Hematopoietic multipotent progenitor cell treated with erythropoietin and hydrocortisone succinate and interleukin-3 and kit ligand, for 4 days (in vitro differentiated cells): ENCODE measurements around the gene SVBP.

Experiments used
- DNase-seq: peaks from one replicate; pipeline ENCODE4 v3.0.0-alpha.2; 2015

The SVBP gene

DNA sequence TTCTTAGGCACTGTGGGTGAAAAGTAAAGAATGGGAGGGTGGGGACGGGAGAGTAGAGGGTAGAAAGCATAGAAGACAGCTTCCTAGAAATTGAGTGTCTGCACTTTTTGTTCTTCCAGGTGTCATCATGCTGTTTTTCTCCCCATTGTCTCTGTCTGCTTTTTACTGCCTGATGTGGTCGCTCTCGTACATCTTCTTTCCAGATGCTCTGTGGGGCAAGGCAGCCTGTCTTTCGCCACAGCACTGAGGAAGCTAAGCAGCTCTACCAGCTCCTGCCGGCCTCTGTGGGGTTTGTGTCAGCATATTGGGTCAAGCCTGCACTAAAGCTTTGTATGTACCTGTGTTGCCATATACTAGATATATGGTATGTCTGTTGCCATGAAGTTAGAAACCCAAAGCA, 19.2 kb downstream of the SVBP start:
- no peak for DNase-seq

DNA sequence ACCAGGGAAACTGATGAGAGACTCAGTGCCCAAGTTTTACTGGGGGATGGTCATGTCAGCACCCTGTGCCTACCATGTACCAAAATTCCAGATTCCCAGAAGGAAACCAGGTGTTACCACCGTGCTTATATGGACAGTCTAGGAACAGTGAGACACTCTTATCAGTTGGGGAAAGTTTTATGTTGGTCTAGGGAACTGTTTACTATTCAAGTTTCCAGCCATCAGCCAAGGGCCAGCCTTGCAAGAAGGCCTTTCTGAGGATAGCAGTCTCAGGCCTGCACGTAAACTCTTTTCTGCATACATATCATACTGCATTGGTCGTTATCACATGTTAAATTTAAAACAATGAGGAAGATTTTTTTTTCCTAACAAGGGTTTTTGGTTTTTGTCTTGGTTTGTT, 19.8 kb downstream of the SVBP start:
- DNase-seq: no peak

DNA sequence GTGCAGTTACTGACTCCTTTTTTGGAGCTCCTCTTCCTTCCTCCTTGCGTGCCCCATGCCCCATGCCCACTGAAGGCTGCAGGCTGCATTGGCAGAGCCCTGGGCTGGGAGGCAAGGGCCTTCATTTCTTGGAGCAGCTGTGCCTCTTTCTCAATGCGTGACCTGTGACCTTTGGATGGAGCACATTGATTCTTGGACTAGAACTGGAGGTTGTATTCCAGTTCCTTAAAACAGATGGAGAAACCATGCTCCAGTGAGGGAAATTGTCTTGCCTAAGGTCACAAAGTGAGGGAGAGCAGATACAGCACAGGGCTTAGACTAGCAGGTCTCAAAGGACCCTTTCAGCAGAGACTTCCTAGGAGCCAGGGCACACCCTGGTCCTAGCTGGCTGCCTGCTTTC, 23.4 kb downstream of the SVBP start:
- no peak for DNase-seq

GRCh38 chr1:42788021-42788420, 29.2 kb downstream of the SVBP start:
- DNase-seq: no peak

GRCh38 chr1:42786097-42786496, 31.1 kb downstream of the SVBP start:
- DNase-seq: no peak

- peak; percentile 50 for DNase-seq
Observed at GRCh38 chr1:42784946-42785693, 32.1 kb downstream of the SVBP start, which contains the start of gene TMEM269. Gene TMEM269 (plus strand): TSS chr1:42784991. CDS start chr1:42789894, 4,903 bp downstream.

DNA sequence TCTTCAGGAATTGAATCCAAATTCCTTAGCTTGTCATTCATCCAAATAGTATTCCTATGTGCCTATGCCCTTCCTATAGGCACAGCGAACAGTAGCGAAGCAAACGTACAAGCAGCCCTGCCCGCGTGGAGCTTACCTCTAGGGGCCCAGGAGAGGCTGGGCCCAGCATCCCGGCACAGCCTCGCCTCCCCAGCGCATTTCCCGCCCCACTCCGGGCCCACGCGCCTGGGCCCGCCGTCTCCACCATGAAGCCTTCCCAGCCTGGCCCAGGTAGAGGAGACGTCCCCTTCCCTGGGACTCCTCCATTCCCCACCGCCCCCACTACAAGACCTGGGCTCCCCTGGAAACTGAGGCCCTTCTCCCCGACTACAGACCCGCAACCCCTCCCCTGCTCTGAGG, 32.7 kb downstream of the SVBP start:
- no peak for DNase-seq

DNA sequence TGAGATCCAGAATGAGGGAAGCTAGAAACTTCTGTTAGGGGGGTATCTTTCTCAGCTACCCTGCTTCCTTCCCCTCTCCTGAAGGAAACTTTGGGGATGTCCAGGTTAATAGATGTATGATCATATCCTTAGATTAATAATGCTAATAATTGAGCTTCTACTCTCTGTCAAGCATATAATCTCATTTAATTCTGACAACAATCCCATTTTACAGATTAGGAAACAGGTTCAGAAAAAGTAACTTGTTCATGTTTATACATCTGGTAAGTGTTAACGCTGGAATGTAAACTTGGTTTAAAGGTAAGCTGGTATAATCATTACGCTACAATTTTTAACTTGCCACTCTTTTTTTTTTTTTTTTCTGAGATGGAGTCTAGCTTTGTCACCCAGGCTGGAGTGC, 34.1 kb downstream of the SVBP start:
- DNase-seq: no peak

- no peak for DNase-seq
Observed at GRCh38 chr1:42780176-42780575, 37.0 kb downstream of the SVBP start.

DNA sequence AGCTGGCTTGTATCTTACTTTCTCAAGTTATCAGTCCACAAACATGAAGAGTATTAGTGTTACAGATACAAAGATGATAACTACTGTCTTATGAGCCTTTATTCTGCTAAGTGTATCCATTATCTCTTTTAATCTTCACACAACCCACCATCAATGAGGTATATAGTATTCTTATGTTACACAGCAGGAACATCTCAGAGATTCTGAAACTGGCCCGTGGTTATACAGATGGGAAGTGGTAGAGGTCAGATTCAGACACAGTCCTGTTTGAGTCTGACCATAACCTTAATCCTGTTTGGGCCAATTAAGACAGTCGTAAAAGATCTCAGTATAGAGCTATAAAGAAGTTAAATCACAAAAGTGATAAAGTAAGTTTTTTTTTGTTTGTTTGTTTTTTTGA, 37.5 kb downstream of the SVBP start:
- no peak for DNase-seq

DNA sequence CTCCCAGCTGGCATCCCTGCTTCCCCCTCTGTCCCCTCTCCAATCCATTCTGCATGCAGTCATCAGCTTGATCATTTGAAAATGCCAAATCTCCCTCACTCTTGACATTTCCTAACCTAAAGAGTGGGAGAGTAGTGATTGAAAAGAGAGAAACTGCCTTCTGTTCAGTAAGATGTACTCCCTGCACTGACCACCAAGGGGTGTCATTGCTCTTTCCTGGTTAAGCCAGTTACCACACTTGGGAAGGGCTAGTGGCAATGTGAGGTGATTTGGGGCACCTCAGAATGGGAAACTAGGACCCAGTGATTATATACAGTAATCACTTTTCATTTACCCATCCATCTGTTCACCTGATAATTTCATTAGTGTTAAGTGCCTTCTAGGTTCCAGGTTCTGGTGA, 39.3 kb downstream of the SVBP start:
- DNase-seq: peak; percentile 76

- DNase-seq: no peak
Observed at GRCh38 chr1:42776502-42776901, 40.7 kb downstream of the SVBP start.

- no peak for DNase-seq
Observed at GRCh38 chr1:42774928-42775526, 42.2 kb downstream of the SVBP start.

- no peak for DNase-seq
Observed at GRCh38 chr1:42773420-42773819, 43.8 kb downstream of the SVBP start.

DNA sequence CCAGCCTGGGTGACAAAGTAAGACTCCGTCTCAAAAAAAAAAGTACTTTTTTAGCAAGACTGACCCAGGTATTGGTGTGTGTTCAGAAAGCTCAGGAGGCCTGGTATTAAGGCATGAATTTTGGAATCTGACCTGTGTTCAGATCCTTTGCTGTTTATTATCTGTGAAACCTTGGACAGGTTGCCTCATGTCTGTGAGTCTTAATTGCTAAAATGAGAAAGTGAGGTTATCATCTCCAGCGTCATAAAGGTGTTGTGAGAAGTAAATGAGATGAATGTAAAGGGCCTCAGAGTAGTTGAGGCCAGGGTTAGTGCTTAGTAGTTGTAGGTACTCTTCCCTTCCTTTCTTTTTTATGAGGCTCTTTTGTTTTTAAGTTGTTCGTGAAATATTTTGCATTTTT, 47.4 kb downstream of the SVBP start:
- DNase-seq: no peak

- peak; percentile 35 for DNase-seq
Observed at GRCh38 chr1:42768172-42768571, 49.0 kb downstream of the SVBP start.

GRCh38 chr1:42767510-42768000, 49.6 kb downstream of the SVBP start:
- DNase-seq: peak; percentile 65

DNA sequence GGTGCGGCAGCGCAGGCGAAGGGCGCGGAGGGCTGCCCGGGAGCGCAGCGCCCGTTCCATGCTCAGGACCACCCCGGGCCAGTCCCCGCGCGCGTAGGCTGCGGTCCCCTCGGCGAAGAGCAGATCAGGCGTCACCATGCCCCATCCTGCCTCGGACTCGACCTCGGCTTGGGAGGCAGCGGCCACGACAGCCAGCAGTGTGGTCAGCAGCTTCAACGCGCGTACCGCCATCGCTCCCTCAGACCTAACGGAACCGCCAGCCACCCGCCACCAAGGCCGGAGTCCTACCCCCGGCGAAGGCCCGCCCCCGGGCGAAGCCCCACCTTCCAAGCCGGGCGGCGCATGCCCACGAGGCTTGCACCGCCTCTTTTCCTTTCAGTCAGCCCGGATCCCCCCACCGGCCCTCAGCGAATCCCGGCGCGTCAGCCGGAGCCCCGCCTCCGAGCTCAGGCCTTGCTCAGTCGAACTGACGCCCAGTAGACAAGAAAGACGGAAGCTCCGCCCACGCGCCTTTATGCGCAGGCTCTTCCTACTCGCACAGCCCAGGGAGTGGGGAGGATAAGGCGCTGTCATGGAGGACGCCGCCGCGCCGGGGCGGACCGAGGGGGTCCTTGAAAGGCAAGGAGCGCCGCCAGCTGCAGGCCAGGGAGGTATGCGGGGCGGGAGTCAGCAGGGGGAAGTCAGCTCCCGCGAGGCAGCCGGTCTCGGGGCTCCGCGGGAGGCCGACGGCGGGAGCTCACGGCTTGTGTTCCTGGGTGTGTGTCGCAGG, 50.3 kb downstream of the SVBP start, which contains the start of the genes C1orf50 and P3H1:
Gene C1orf50, plus strand, starts transcription at position 509 of the 769 bp plus-strand sequence. Its CDS starts 63 bp downstream, at position 572.
Gene P3H1, minus strand, starts transcription at position 288 of the 769 bp plus-strand sequence. Its CDS starts 57 bp downstream, at position 231.
- peak; percentile 100 for DNase-seq

- DNase-seq: peak; percentile 81
Observed at GRCh38 chr1:42765832-42766740, 51.1 kb downstream of the SVBP start.

DNA sequence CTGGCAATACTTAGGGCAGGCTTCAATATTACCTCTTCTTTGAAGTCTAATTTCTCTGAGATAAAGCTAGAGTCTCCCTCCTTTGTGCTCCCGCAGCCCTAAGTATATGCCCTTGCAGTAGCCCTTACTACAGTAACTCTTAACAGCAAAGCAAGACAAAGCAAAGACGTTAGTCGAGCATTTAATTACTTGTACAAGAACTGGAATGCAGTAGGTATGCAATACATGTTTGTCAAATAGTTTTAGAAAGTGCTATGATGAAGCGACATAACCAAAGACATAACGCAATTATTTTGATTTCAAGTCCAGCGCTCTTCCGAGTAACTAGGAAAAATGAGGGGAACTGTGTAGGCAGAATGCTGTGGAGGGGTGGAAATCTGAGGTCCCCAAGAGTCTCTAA, 51.9 kb downstream of the SVBP start:
- no peak for DNase-seq

DNA sequence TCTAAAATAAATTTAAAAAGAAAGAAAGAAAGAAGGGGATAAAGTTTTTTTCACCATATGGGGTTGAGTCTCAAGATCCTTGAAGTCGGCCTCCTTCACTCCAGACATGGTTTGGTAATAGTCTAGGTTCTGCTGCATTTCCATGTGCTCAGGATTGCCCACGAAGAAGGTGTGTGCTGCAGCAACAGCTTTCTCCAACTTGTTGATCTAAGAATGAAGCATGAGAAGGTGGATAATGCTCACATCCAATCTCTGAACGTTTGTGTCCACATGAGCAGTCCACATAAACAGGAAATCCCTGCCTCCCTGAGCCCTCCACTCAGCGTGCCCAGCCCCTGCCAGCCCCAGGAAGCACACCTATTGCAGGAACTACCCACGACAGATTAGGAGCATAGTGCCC, 54.9 kb downstream of the SVBP start:
- no peak for DNase-seq

- no peak for DNase-seq
Observed at GRCh38 chr1:42761567-42761966, 55.6 kb downstream of the SVBP start.
